ENCODE measurements around the gene KIAA1328. TPM values are rescaled to one million over a fixed set of nuclear protein-coding genes. Genes with fewer than 3 reads are reported as not detected.
"Not testable (repeated sequence)": the region's sequence is repeated elsewhere in the genome, so short reads cannot be mapped to it uniquely, and the experiment has no call there.

The KIAA1328 gene
- total RNA-seq, 3 donors from 2014 or later = 17.4 to 36.1 (median 25.6) TPM

- no peak for DNase-seq (ENCODE audit: low spot score in 2 of 2)
- Histone ChIP-seq H3K27me3 (no peaks in the 10 kb centered on the region), H3K36me3 (no peaks in the 10 kb centered on the region), H3K4me3 (no peak overlapping the region), H3K9me3 (peaks cover 0 to 8% of the 10 kb centered on the region in 2 donors), H3K27ac (no peak overlapping the region), H3K4me1 (no peaks in the 10 kb centered on the region)
- intact Hi-C loops (cut with DNase I; ENCODE audit: low total_unique reads) = no loop called here
- TF ChIP-seq POLR2A (IDR thresholded peaks at IDR 0.05) (no peak), CTCF (IDR thresholded peaks at IDR 0.05) (no peak), POLR2AphosphoS5 (IDR thresholded peaks at IDR 0.05) (no peak)
These were observed 22.3 kb downstream of the KIAA1328 start for GRCh38 chr18:36851202-36851590.

GRCh38 chr18:36856815-36857214 lies 27.9 kb downstream of the KIAA1328 start:
- TF ChIP-seq POLR2A (IDR thresholded peaks at IDR 0.05) (no peak), POLR2AphosphoS5 (IDR thresholded peaks at IDR 0.05) (no peak), CTCF (IDR thresholded peaks at IDR 0.05) (no peak)

GRCh38 chr18:36862182-36862581 lies 33.3 kb downstream of the KIAA1328 start:
- no peak for DNase-seq (ENCODE audit: low spot score in 2 of 2)
- TF ChIP-seq CTCF (IDR thresholded peaks at IDR 0.05) (no peak), POLR2A (IDR thresholded peaks at IDR 0.05) (no peak), POLR2AphosphoS5 (IDR thresholded peaks at IDR 0.05) (no peak)

More at GRCh38 chr18:36856815-36857214, 27.9 kb downstream of the KIAA1328 start:
- H3K4me3 ChIP-seq = no peak overlapping the region
- DNase-seq (ENCODE audit: low spot score in 2 of 2) = no peak
- H3K27ac ChIP-seq = no peak overlapping the region
- no peaks in the 10 kb centered on the region for H3K4me1 ChIP-seq
- no peaks in the 10 kb centered on the region for H3K27me3 ChIP-seq
- no peaks in the 10 kb centered on the region for H3K36me3 ChIP-seq
- H3K9me3 ChIP-seq = peaks cover 0 to 8% of the 10 kb centered on the region in 2 donors
- intact Hi-C loops (cut with DNase I; ENCODE audit: low total_unique reads) = no loop called here

GRCh38 chr18:36867056-36867455 lies 38.1 kb downstream of the KIAA1328 start:
- H3K4me3 ChIP-seq = no peak overlapping the region
- H3K36me3 ChIP-seq = no peaks in the 10 kb centered on the region
- H3K27ac ChIP-seq = no peak overlapping the region
- no peak for DNase-seq (ENCODE audit: low spot score in 2 of 2)
- intact Hi-C loops (cut with DNase I; ENCODE audit: low total_unique reads) = no loop called here
- H3K4me1 ChIP-seq = no peaks in the 10 kb centered on the region
- H3K9me3 ChIP-seq = no peaks in the 10 kb centered on the region
- no peak for TF ChIP-seq POLR2A (IDR thresholded peaks at IDR 0.05)
- no peaks in the 10 kb centered on the region for H3K27me3 ChIP-seq

More at GRCh38 chr18:36862182-36862581, 33.3 kb downstream of the KIAA1328 start:
- no peaks in the 10 kb centered on the region for H3K4me1 ChIP-seq
- no peaks in the 10 kb centered on the region for H3K9me3 ChIP-seq
- intact Hi-C loops (cut with DNase I; ENCODE audit: low total_unique reads) = no loop called here
- no peaks in the 10 kb centered on the region for H3K27me3 ChIP-seq
- H3K27ac ChIP-seq = no peak overlapping the region
- no peak overlapping the region for H3K4me3 ChIP-seq
- no peaks in the 10 kb centered on the region for H3K36me3 ChIP-seq

GRCh38 chr18:36871801-36872200 lies 42.9 kb downstream of the KIAA1328 start:
- TF ChIP-seq CTCF (IDR thresholded peaks at IDR 0.05) = no peak
- no peak for TF ChIP-seq POLR2A (IDR thresholded peaks at IDR 0.05)
- TF ChIP-seq POLR2AphosphoS5 (IDR thresholded peaks at IDR 0.05) = no peak
- H3K4me1 ChIP-seq = no peaks in the 10 kb centered on the region
- no peak for DNase-seq (ENCODE audit: low spot score in 2 of 2)
- no peak overlapping the region for H3K4me3 ChIP-seq
- H3K27me3 ChIP-seq = no peaks in the 10 kb centered on the region
- H3K27ac ChIP-seq = no peak overlapping the region
- intact Hi-C loops (cut with DNase I; ENCODE audit: low total_unique reads) = no loop called here
- H3K9me3 ChIP-seq = peaks cover 7 to 12% of the 10 kb centered on the region in 2 donors
- no peaks in the 10 kb centered on the region for H3K36me3 ChIP-seq

GRCh38 chr18:36872329-36872728 lies 43.4 kb downstream of the KIAA1328 start:
- intact Hi-C loops (cut with DNase I; ENCODE audit: low total_unique reads) = no loop called here
- no peak for TF ChIP-seq POLR2AphosphoS5 (IDR thresholded peaks at IDR 0.05)
- TF ChIP-seq CTCF (IDR thresholded peaks at IDR 0.05) = no peak
- TF ChIP-seq POLR2A (IDR thresholded peaks at IDR 0.05) = no peak
- Histone ChIP-seq H3K4me3 (no peak overlapping the region), H3K27ac (no peak overlapping the region), H3K27me3 (no peaks in the 10 kb centered on the region), H3K36me3 (no peaks in the 10 kb centered on the region), H3K4me1 (no peaks in the 10 kb centered on the region), H3K9me3 (peaks cover 7 to 12% of the 10 kb centered on the region in 2 donors)
- DNase-seq (ENCODE audit: low spot score in 2 of 2) = no peak

GRCh38 chr18:36873826-36874225 lies 44.9 kb downstream of the KIAA1328 start:
- H3K4me1 ChIP-seq; H3K27me3 ChIP-seq; H3K27ac ChIP-seq; DNase-seq (ENCODE audit: low spot score in 2 of 2); H3K36me3 ChIP-seq; H3K4me3 ChIP-seq; intact Hi-C loops (cut with DNase I; ENCODE audit: low total_unique reads): not testable (repeated sequence)
- peaks cover 7 to 12% of the 10 kb centered on the region in 2 donors for H3K9me3 ChIP-seq

- H3K4me3 ChIP-seq; H3K27me3 ChIP-seq; H3K36me3 ChIP-seq; DNase-seq (ENCODE audit: low spot score in 2 of 2); H3K27ac ChIP-seq; H3K4me1 ChIP-seq; intact Hi-C loops (cut with DNase I; ENCODE audit: low total_unique reads): not testable (repeated sequence)
- peaks cover 3 to 12% of the 10 kb centered on the region in 2 donors for H3K9me3 ChIP-seq
These were observed 50.9 kb downstream of the KIAA1328 start for GRCh38 chr18:36879796-36880195.
